Mesenchymal stem cell (in vitro differentiated cells and primary cell): Measurements from ENCODE around the gene TEAD4.

Source experiments
- DNase-seq: peaks from one replicate; pipeline ENCODE4 v3.0.0-alpha.2; 2013
- H2AFZ ChIP-seq: one replicate; pipeline ENCODE4 v1.6.1; 2013; ENCODE audit warnings: low read depth, mild to moderate bottlenecking, control low read depth, inconsistent platforms, low read length, moderate library complexity
- H2AK5ac ChIP-seq: 2 replicates; pipeline ENCODE4 v1.6.1; 2013; ENCODE audit warnings: low read length, moderate library complexity, mild to moderate bottlenecking, inconsistent platforms; ENCODE audit not compliant: severe bottlenecking
- H2BK120ac ChIP-seq: one replicate; pipeline ENCODE4 v1.6.1; 2013; ENCODE audit warnings: low read depth, mild to moderate bottlenecking, inconsistent platforms, low read length, moderate library complexity
- H2BK12ac ChIP-seq, 2 experiments: one replicate each; pipeline ENCODE4 v1.6.1; 2013; ENCODE audit warnings: inconsistent platforms in 2 of 2, low read length in 2 of 2, mild to moderate bottlenecking in 2 of 2, moderate library complexity in 2 of 2, control low read depth in 1 of 2
- H2BK15ac ChIP-seq: one replicate; pipeline ENCODE4 v1.6.1; 2013; ENCODE audit warnings: mild to moderate bottlenecking, low read depth, inconsistent platforms; ENCODE audit not compliant: poor library complexity, severe bottlenecking
- H2BK5ac ChIP-seq: 2 replicates; pipeline ENCODE4 v1.6.1; 2013; ENCODE audit warnings: low read depth, mild to moderate bottlenecking, low read length, control low read depth, inconsistent platforms; ENCODE audit not compliant: poor library complexity, severe bottlenecking
- H3K14ac ChIP-seq, 2 experiments: one replicate each; pipeline ENCODE4 v1.6.1; 2013; ENCODE audit warnings: inconsistent platforms in 2 of 2, low read length in 2 of 2, control low read depth in 1 of 2, mild to moderate bottlenecking in 1 of 2, moderate library complexity in 1 of 2
- H3K18ac ChIP-seq, 2 experiments: one replicate each; pipeline ENCODE4 v1.6.1; 2013; ENCODE audit warnings: inconsistent platforms in 2 of 2, low read length in 2 of 2, control low read depth in 1 of 2, low read depth in 1 of 2, mild to moderate bottlenecking in 1 of 2
- H3K23ac ChIP-seq, 2 experiments: one replicate each; pipeline ENCODE4 v1.6.1; 2013; ENCODE audit warnings: inconsistent platforms in 2 of 2, low read length in 2 of 2, mild to moderate bottlenecking in 2 of 2, moderate library complexity in 2 of 2, control low read depth in 1 of 2
- H3K27ac ChIP-seq: 2 replicates; pipeline ENCODE4 v1.5.1; 2013; ENCODE audit warnings: mild to moderate bottlenecking, moderate library complexity, low read length, control low read depth, inconsistent platforms; ENCODE audit not compliant: poor library complexity, severe bottlenecking
- H3K27me3 ChIP-seq, 2 experiments: 2 replicates each; pipeline versions ENCODE4 v1.6.1 to v1.7.0; 2013; ENCODE audit warnings: low read length in 2 of 2, mild to moderate bottlenecking in 2 of 2, moderate library complexity in 2 of 2, control low read depth in 1 of 2, inconsistent platforms in 1 of 2; ENCODE audit not compliant: control insufficient read depth in 1 of 2, insufficient read depth in 1 of 2
- H3K36me3 ChIP-seq, 2 experiments: 2 replicates each; pipeline versions ENCODE4 v1.6.1 to v1.7.0; 2013; ENCODE audit warnings: low read length in 2 of 2, control low read depth in 1 of 2, inconsistent platforms in 1 of 2, low read depth in 1 of 2, mild to moderate bottlenecking in 1 of 2; ENCODE audit not compliant: insufficient read depth in 2 of 2, control insufficient read depth in 1 of 2
- H3K4ac ChIP-seq, 2 experiments: one replicate each; pipeline ENCODE4 v1.6.1; 2013; ENCODE audit warnings: inconsistent platforms in 2 of 2, low read length in 2 of 2, mild to moderate bottlenecking in 2 of 2, moderate library complexity in 2 of 2, control low read depth in 1 of 2, low read depth in 1 of 2
- H3K4me1 ChIP-seq: 2 replicates; pipeline ENCODE4 v1.6.1; 2013; ENCODE audit warnings: low read depth, low read length, control low read depth; ENCODE audit not compliant: control insufficient read depth, insufficient read depth
- H3K4me2 ChIP-seq: 2 replicates; pipeline ENCODE4 v1.6.1; 2013; ENCODE audit warnings: low read length, mild to moderate bottlenecking, inconsistent platforms; ENCODE audit not compliant: poor library complexity, severe bottlenecking
- H3K4me3 ChIP-seq, 2 experiments: 2 replicates each; pipeline versions ENCODE4 v1.5.1 to v1.7.0; 2013; ENCODE audit warnings: low read length in 2 of 2, mild to moderate bottlenecking in 2 of 2, control low read depth in 1 of 2, low read depth in 1 of 2; ENCODE audit not compliant: insufficient read depth in 1 of 2
- H3K79me1 ChIP-seq: replicated peaks from 2 replicates; pipeline ENCODE4 v1.6.1; 2013; ENCODE audit warnings: mild to moderate bottlenecking, control low read depth, low read length, inconsistent platforms; ENCODE audit not compliant: poor library complexity, severe bottlenecking
- H3K9ac ChIP-seq: 2 replicates; pipeline ENCODE4 v1.7.0; 2013; ENCODE audit warnings: mild to moderate bottlenecking, low read length, moderate library complexity
- H3K9me3 ChIP-seq: 2 replicates; pipeline ENCODE4 v1.7.0; 2013; ENCODE audit warnings: mild to moderate bottlenecking, low read length; ENCODE audit not compliant: control insufficient read depth
- H4K8ac ChIP-seq: one replicate; pipeline ENCODE4 v1.6.1; 2013; ENCODE audit warnings: inconsistent platforms, mild to moderate bottlenecking, low read length, moderate library complexity
- H4K91ac ChIP-seq: one replicate; pipeline ENCODE4 v1.6.1; 2013; ENCODE audit warnings: mild to moderate bottlenecking, low read length, inconsistent platforms
- WGBS: methylation state at CpG from one replicate; pipeline ENCODE4 v1.1.7; 2013; ENCODE audit warnings: mixed read lengths; 5-methylcytosine and 5-hydroxymethylcytosine counted together

The TEAD4 gene

DNA sequence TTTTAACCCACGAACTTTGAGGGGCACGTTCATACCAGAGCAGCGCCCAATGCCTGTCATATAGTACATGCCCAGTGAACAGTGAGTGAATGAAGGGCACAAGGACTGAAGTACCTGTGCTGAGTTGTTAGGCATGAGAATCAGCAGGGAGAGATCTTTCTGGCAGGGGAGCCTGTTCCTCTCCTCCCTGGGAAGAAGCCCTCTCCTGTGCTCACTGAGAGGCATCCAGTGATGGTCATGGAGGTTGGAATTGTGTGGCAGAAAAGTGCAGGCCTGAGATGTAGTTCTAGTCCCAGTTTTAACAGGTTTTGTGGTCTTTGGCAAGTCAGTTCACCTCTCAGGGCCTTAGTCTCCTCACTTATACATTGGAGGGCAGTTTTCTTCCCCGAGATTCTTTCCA is 20.6 kb downstream of the TEAD4 start:
- Histone ChIP-seq H2BK5ac (no peak overlapping the region), H3K23ac (no peak overlapping the region), H2BK12ac (no peak overlapping the region), H3K4ac (no peak overlapping the region), H3K27ac (no peak overlapping the region), H2BK15ac (no peak overlapping the region), H3K4me3 (no peak overlapping the region), H2AK5ac (no peak overlapping the region), H3K4me1 (no peaks in the 10 kb centered on the region), H3K79me1 (peaks cover 52% of the 10 kb centered on the region), H4K91ac (no peak overlapping the region), H4K8ac (no peak overlapping the region), H3K36me3 (peaks cover 4 to 27% of the 10 kb centered on the region in 2 experiments), H2BK120ac (no peak overlapping the region), H3K18ac (no peak overlapping the region), H3K14ac (no peak overlapping the region), H2AFZ (no peak overlapping the region), H3K4me2 (no peak overlapping the region), H3K9ac (no peak overlapping the region), H3K9me3 (no peaks in the 10 kb centered on the region), H3K27me3 (no peaks in the 10 kb centered on the region)
- no peak for DNase-seq
- 97% methylated on average over 4 of the region's 4 CpGs for WGBS

DNA sequence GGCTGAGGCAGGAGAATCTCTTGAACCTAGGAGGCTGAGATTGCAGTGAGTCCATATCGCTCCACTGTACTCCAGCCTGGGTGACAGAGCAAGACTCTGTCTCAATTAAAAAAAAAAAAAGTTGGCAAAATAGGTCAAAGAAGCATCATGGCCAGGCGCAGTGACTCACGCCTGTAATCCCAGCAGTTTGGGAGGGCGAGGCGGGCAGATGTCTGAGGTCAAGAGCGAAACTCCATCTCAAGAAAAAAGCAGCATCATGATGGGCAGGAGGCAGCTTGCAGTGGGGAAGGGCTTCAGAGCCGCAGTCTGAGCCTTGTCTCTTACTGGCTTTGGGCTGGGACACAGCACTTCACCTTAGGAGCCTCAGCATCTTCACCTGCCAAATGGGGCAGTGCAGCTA is 21.4 kb downstream of the TEAD4 start:
- DNase-seq: no peak
- no peak overlapping the region for H3K9ac ChIP-seq
- H3K4me1 ChIP-seq: no peaks in the 10 kb centered on the region
- H2AFZ ChIP-seq: no peak overlapping the region
- H3K18ac ChIP-seq: no peak overlapping the region
- no peak overlapping the region for H4K8ac ChIP-seq
- no peak overlapping the region for H3K27ac ChIP-seq
- H3K4me2 ChIP-seq: no peak overlapping the region
- H3K36me3 ChIP-seq: peaks cover 4 to 27% of the 10 kb centered on the region in 2 experiments
- 77% methylated on average over 7 of the region's 7 CpGs for WGBS
- H2AK5ac ChIP-seq: no peak overlapping the region
- no peak overlapping the region for H2BK5ac ChIP-seq
- no peak overlapping the region for H3K4ac ChIP-seq
- no peak overlapping the region for H2BK120ac ChIP-seq
- H3K9me3 ChIP-seq: no peaks in the 10 kb centered on the region
- H3K23ac ChIP-seq: peak overlapping the region in 1 of 2 experiments; percentile 34
- H3K14ac ChIP-seq: no peak overlapping the region
- no peak overlapping the region for H3K4me3 ChIP-seq
- no peaks in the 10 kb centered on the region for H3K27me3 ChIP-seq
- no peak overlapping the region for H4K91ac ChIP-seq
- no peak overlapping the region for H2BK12ac ChIP-seq
- no peak overlapping the region for H2BK15ac ChIP-seq
- peaks cover 53% of the 10 kb centered on the region for H3K79me1 ChIP-seq

DNA sequence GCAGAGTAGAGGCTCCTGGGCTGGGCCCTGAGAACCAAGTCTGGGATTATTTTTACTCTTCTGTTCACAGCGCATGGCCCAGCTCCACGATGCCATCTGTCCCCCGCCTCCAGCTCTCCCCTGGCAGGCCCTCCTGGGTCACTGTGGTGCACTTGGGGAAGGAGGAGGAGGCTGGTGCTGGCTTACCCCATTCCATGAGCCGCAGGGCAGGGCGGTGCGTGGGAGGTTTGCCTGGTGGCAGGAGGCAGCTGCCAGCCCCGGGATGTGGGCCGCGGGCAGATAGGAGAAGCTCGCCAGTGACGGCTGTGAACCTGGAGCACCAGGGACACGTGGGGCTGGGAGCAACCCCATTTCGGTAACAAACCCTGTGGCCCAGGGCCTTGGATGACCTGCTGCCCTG is 23.2 kb downstream of the TEAD4 start:
- H3K4me1 ChIP-seq: no peaks in the 10 kb centered on the region
- no peaks in the 10 kb centered on the region for H3K27me3 ChIP-seq
- 95% methylated on average over 13 of the region's 13 CpGs for WGBS
- no peak overlapping the region for H2AK5ac ChIP-seq
- H2BK120ac ChIP-seq: no peak overlapping the region
- no peak overlapping the region for H2BK12ac ChIP-seq
- H3K4me3 ChIP-seq: no peak overlapping the region
- H3K36me3 ChIP-seq: peaks cover 4 to 26% of the 10 kb centered on the region in 2 experiments
- no peak overlapping the region for H3K18ac ChIP-seq
- H2BK15ac ChIP-seq: no peak overlapping the region
- no peak overlapping the region for H2BK5ac ChIP-seq
- no peak overlapping the region for H3K14ac ChIP-seq
- no peak overlapping the region for H3K9ac ChIP-seq
- no peak for DNase-seq
- H4K91ac ChIP-seq: no peak overlapping the region
- H4K8ac ChIP-seq: peak overlapping the region; percentile 36
- H3K4ac ChIP-seq: no peak overlapping the region
- no peaks in the 10 kb centered on the region for H3K9me3 ChIP-seq
- H3K27ac ChIP-seq: no peak overlapping the region
- H3K4me2 ChIP-seq: no peak overlapping the region
- no peak overlapping the region for H2AFZ ChIP-seq
- H3K23ac ChIP-seq: no peak overlapping the region
- peaks cover 48% of the 10 kb centered on the region for H3K79me1 ChIP-seq

DNA sequence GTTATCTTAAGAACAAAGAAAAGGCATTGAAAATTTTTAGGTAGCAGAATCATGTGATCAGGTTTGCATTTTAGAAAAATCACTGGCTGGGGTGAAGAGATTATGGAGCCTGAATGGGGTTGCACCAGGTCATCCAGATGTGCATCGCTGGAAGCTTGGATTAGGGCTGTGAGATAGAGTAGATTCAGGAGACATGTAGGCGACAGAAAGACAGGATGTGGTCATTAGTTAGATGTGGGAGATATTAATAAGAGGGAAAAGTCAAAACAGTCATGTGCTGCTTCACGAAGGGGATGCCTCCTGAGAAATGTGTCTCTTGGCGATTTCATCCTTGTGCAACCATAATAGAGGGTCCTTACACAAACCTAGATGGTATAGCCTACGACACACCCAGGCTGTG is 25.1 kb downstream of the TEAD4 start:
- H3K4ac ChIP-seq: no peak overlapping the region
- no peak overlapping the region for H3K9ac ChIP-seq
- no peaks in the 10 kb centered on the region for H3K9me3 ChIP-seq
- DNase-seq: no peak
- H3K18ac ChIP-seq: no peak overlapping the region
- no peak overlapping the region for H3K27ac ChIP-seq
- no peak overlapping the region for H4K8ac ChIP-seq
- no peak overlapping the region for H3K4me3 ChIP-seq
- no peak overlapping the region for H2BK15ac ChIP-seq
- H3K14ac ChIP-seq: no peak overlapping the region
- H2BK120ac ChIP-seq: no peak overlapping the region
- no peak overlapping the region for H3K4me2 ChIP-seq
- no peaks in the 10 kb centered on the region for H3K27me3 ChIP-seq
- H2AFZ ChIP-seq: no peak overlapping the region
- H3K36me3 ChIP-seq: peaks cover 4 to 28% of the 10 kb centered on the region in 2 experiments
- H3K79me1 ChIP-seq: peaks cover 46% of the 10 kb centered on the region
- no peak overlapping the region for H4K91ac ChIP-seq
- no peak overlapping the region for H3K23ac ChIP-seq
- H2BK12ac ChIP-seq: no peak overlapping the region
- no peaks in the 10 kb centered on the region for H3K4me1 ChIP-seq
- no peak overlapping the region for H2AK5ac ChIP-seq
- no peak overlapping the region for H2BK5ac ChIP-seq
- 79% methylated on average over 5 of the region's 5 CpGs for WGBS
